Mammary epithelial cell (primary cell): ENCODE data around the gene C18orf63.

Experiments
- CTCF ChIP-seq, 2 donors: IDR thresholded peaks in 1 of 2; conservative IDR thresholded peaks in 1 of 2; 2 replicates each; pipeline ENCODE4 v1.5.1; 2011 to 2012; ENCODE audit warnings: inconsistent platforms in 2 of 2, low read length in 2 of 2, mild to moderate bottlenecking in 2 of 2, control low read depth in 1 of 2, low read depth in 1 of 2; ENCODE audit not compliant: insufficient read depth in 1 of 2; ENCODE audit errors: extremely low read depth in 1 of 2
- EZH2 ChIP-seq: IDR thresholded peaks from 2 replicates; pipeline ENCODE4 v1.6.1; 2012; ENCODE audit warnings: low read length, inconsistent platforms, borderline replicate concordance

- TF ChIP-seq EZH2, result no peak
- no peak for TF ChIP-seq CTCF (conservative IDR thresholded peaks at IDR 0.05 in 1 of 2, IDR thresholded peaks at IDR 0.05 in 1 of 2; ENCODE audit: extremely low read depth in 1 of 2, insufficient read depth in 1 of 2, low read depth in 1 of 2, low read length in 2 of 2)
Observed at GRCh38 chr18:74303936-74304335, 11.7 kb upstream of the C18orf63 start.
